Endothelial cell of umbilical vein (primary cell): Measurements from ENCODE around the gene METTL6.

Experiments used
- CTCF ChIP-seq, 2 donors: IDR thresholded peaks; 1 replicate in 1 of 2; 2 replicates in 1 of 2; pipeline ENCODE4 v1.5.1; 2011; ENCODE audit warnings: low read length in 2 of 2, mild to moderate bottlenecking in 2 of 2, moderate library complexity in 2 of 2, control low read depth in 1 of 2, inconsistent platforms in 1 of 2, low read depth in 1 of 2; ENCODE audit not compliant: insufficient read depth in 1 of 2; ENCODE audit errors: extremely low read depth in 1 of 2
- EZH2 ChIP-seq: IDR thresholded peaks from 2 replicates; pipeline ENCODE4 v1.6.1; 2012; ENCODE audit warnings: borderline replicate concordance, low read depth, mild to moderate bottlenecking, moderate library complexity, low read length, inconsistent platforms; ENCODE audit not compliant: severe bottlenecking
- JUN ChIP-seq: IDR thresholded peaks from 2 replicates; pipeline ENCODE4 v1.6.1; 2011; ENCODE audit warnings: borderline replicate concordance, low read depth; ENCODE audit not compliant: insufficient read length, insufficient read depth
- POLR2A ChIP-seq: IDR thresholded peaks from 2 replicates; pipeline ENCODE4 v1.6.1; 2012; ENCODE audit warnings: low read depth, mild to moderate bottlenecking, control low read depth, low read length
- POLR2AphosphoS5 ChIP-seq: IDR thresholded peaks from 2 replicates; pipeline ENCODE4 v1.6.1; 2012; ENCODE audit warnings: low read depth, mild to moderate bottlenecking, control low read depth, low read length, moderate library complexity; ENCODE audit not compliant: insufficient read depth
- TF ChIP-seq, protein P1 (sequence below): IDR thresholded peaks from 2 replicates; pipeline ENCODE4 v1.6.1; 2011; ENCODE audit not compliant: insufficient read depth, insufficient read length

DNA sequence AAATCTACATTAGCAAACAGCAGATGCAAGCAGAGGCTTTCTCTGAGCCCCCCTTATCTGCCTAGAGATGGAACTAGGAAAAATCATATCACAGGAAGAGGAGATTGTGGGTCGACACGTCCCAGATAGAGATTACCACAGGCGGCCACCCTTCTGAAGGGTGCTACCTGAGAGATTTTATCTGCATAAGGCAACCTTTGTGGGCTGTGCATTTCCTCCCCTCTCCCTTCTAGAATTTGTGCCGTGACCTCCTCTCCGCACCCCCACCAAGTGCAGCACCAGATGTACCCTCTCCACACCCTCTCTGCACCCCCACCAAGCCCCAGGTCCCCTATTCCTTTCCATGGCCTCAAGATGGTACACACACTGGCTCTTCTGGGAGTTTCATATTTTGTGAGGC is 27.4 kb downstream of the METTL6 start:
- no peak for TF ChIP-seq POLR2A
- TF ChIP-seq, protein P1, sequence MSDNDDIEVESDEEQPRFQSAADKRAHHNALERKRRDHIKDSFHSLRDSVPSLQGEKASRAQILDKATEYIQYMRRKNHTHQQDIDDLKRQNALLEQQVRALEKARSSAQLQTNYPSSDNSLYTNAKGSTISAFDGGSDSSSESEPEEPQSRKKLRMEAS: no peak
- TF ChIP-seq CTCF (IDR thresholded peaks at IDR 0.05; ENCODE audit: extremely low read depth in 1 of 2, insufficient read depth in 1 of 2, low read depth in 1 of 2, low read length in 2 of 2): no peak
- TF ChIP-seq EZH2: no peak
- no peak for TF ChIP-seq POLR2AphosphoS5
- no peak for TF ChIP-seq JUN
